ENCODE results near the gene NEDD4.

Gene NEDD4

GRCh38 chr15:55778932-55779331 is 214.5 kb downstream of the NEDD4 start:
- DNase-seq (ENCODE audit: low spot score) = no peak
- in situ Hi-C loops (cut with MboI; ENCODE audit: low sequenced_read_pairs, unreplicated experiment) = loop anchor here (10.0 kb wide), 1 partner anchor 124 kb away; no protein-coding TSS in a partner anchor
- no peak for TF ChIP-seq CTCF (IDR thresholded peaks at IDR 0.05; ENCODE audit: borderline replicate concordance, control extremely low read depth, extremely low read depth, insufficient read depth, missing control alignments)

Data from GM13976 (cell line).